T-cell (primary cell): ENCODE measurements around the gene FABP3. TPM values are rescaled to one million over a fixed set of nuclear protein-coding genes. Genes with fewer than 3 reads are reported as not detected.
A peak's percentile ranks its signal among the peaks of the same experiment; 100 is the strongest.

Experiments
- ATAC-seq, 4 experiments: fragments of 200-7000 bp in 3 of 4; fragments of 150-1000 bp in 1 of 4; cut with Tn5 transposase; replicated peaks in 1 of 4; 1 replicate in 3 of 4; 2 replicates in 1 of 4; pipeline ENCODE4 v1.10.0; 2021; ENCODE audit warnings: moderate library complexity in 3 of 4, mild to moderate bottlenecking in 2 of 4, moderate number of reproducible peaks in 1 of 4
- CTCF ChIA-PET, 2 donors: fragments of 300-600 bp; sonication (Branson Sonifier 250); formaldehyde crosslinking; loops; one replicate each; lab custom pipeline; 2022; ENCODE audit warnings: antibody characterized with exemption in 2 of 2; lab: Charles Lee
- POLR2A ChIA-PET, 2 donors: fragments of 300-600 bp; sonication (Branson Sonifier 250); formaldehyde crosslinking; loops; one replicate each; lab custom pipeline; 2022; ENCODE audit warnings: antibody characterized with exemption in 2 of 2; lab: Charles Lee
- DNase-seq, 35 experiments: peaks; one replicate each; pipeline versions ENCODE4 v3.0.0 to v3.0.0-alpha.2; 2013 to 2023
- H3K27ac ChIP-seq: one replicate; pipeline ENCODE4 v1.5.1; 2013; ENCODE audit warnings: low read length
- H3K27me3 ChIP-seq, 2 experiments: replicated peaks in 1 of 2; 1 replicate in 1 of 2; 2 replicates in 1 of 2; pipeline versions ENCODE4 v1.6.1 to v1.7.0; 2013; ENCODE audit warnings: low read length in 1 of 2, mixed read lengths in 1 of 2; ENCODE audit not compliant: control insufficient read depth in 2 of 2, insufficient read depth in 2 of 2; ENCODE audit errors: extremely low read depth in 1 of 2
- H3K36me3 ChIP-seq, 2 donors: 1 replicate in 1 of 2; 2 replicates in 1 of 2; pipeline versions ENCODE4 v1.6.1 to v1.7.0; 2013; ENCODE audit warnings: low read length in 1 of 2; ENCODE audit not compliant: control insufficient read depth in 2 of 2, insufficient read depth in 1 of 2; ENCODE audit errors: extremely low read depth in 1 of 2
- H3K4me1 ChIP-seq, 2 experiments: 1 replicate in 1 of 2; 2 replicates in 1 of 2; pipeline versions ENCODE4 v1.6.1 to v1.7.0; 2013; ENCODE audit warnings: low read length in 2 of 2, mixed read lengths in 1 of 2; ENCODE audit not compliant: insufficient read depth in 2 of 2, control insufficient read depth in 1 of 2; ENCODE audit errors: extremely low read depth in 1 of 2
- H3K4me3 ChIP-seq, 2 donors: 1 replicate in 1 of 2; 2 replicates in 1 of 2; pipeline versions ENCODE4 v1.5.1 to v1.7.0; 2013; ENCODE audit warnings: mild to moderate bottlenecking in 2 of 2, low read length in 1 of 2, moderate library complexity in 1 of 2; ENCODE audit not compliant: control insufficient read depth in 1 of 2; ENCODE audit errors: extremely low read depth in 1 of 2
- H3K9me3 ChIP-seq: 2 replicates; pipeline ENCODE4 v1.7.0; 2013
- H3K27ac Mint-ChIP-seq, 2 donors: one replicate each; pipeline ENCODE4 v1.8.0; 2020 to 2021; ENCODE audit warnings: mild to moderate bottlenecking in 2 of 2, mixed read lengths in 2 of 2
- H3K27me3 Mint-ChIP-seq, 2 donors: one replicate each; pipeline ENCODE4 v1.8.0; 2021 to 2022; ENCODE audit warnings: mixed read lengths in 2 of 2
- H3K36me3 Mint-ChIP-seq: one replicate; pipeline ENCODE4 v1.8.0; 2021; ENCODE audit warnings: mixed read lengths
- H3K4me1 Mint-ChIP-seq, 3 donors: one replicate each; pipeline ENCODE4 v1.8.0; 2020 to 2022; ENCODE audit warnings: mixed read lengths in 3 of 3, mild to moderate bottlenecking in 1 of 3
- H3K4me3 Mint-ChIP-seq, 3 donors: one replicate each; pipeline ENCODE4 v1.8.0; 2020 to 2022; ENCODE audit warnings: mild to moderate bottlenecking in 3 of 3, mixed read lengths in 3 of 3, moderate library complexity in 3 of 3
- H3K9me3 Mint-ChIP-seq, 3 donors: one replicate each; pipeline ENCODE4 v1.8.0; 2020 to 2022; ENCODE audit warnings: mixed read lengths in 3 of 3
- whole genome bisulfite sequencing: methylation state at CpG from one replicate; pipeline ENCODE4 v1.1.5; 2013; ENCODE audit warnings: missing lambda C conversion rate; ENCODE audit not compliant: insufficient coverage; 5-methylcytosine and 5-hydroxymethylcytosine counted together
- total RNA-seq, 35 experiments: library from RNA in 6 of 35; stranded (reverse) in 6 of 35; fragments of 120-200 nt in 1 of 35; gene quantifications; one replicate each; pipeline versions ENCODE4 v1.2.1 to v1.2.4 and lab custom pipeline; 2013 to 2026

FABP3 gene
- total RNA-seq, 5 donors from 2014 or later (not counting 1 experiment from before 2014, with no cell fraction given) = 0.53 TPM; not detected in 4

- Histone ChIP-seq H3K4me1 (peaks cover 0 to 15% of the 10 kb centered on the region in 2 experiments), H3K9me3 (no peaks in the 10 kb centered on the region), H3K36me3 (no peaks in the 10 kb centered on the region), H3K27me3 (peaks cover 5 to 64% of the 10 kb centered on the region in 2 experiments), H3K4me3 (no peak overlapping the region), H3K27ac (no peak overlapping the region)
- 100% methylated on average over 3 of the region's 7 CpGs for WGBS
- Mint-ChIP-seq H3K4me3 (no peak overlapping the region), H3K27ac (no peak overlapping the region), H3K4me1 (peaks cover 10 to 12% (median 11%) of the 10 kb centered on the region in 3 donors), H3K36me3 (no peaks in the 10 kb centered on the region), H3K9me3 (no peaks in the 10 kb centered on the region), H3K27me3 (peaks cover 49 to 59% of the 10 kb centered on the region in 2 donors)
- no peak for ATAC-seq
- CTCF ChIA-PET = no interaction called here
- DNase-seq = no peak
- POLR2A ChIA-PET = no interaction called here
Observed at GRCh38 chr1:31416101-31416736, 43.3 kb upstream of the FABP3 start.

- Histone ChIP-seq H3K4me1 (peaks cover 0 to 15% of the 10 kb centered on the region in 2 experiments), H3K27me3 (peaks cover 6 to 69% of the 10 kb centered on the region in 2 experiments), H3K4me3 (no peak overlapping the region), H3K9me3 (no peaks in the 10 kb centered on the region), H3K36me3 (no peaks in the 10 kb centered on the region), H3K27ac (no peak overlapping the region)
- Mint-ChIP-seq H3K4me3 (no peak overlapping the region), H3K4me1 (peaks cover 10 to 12% (median 11%) of the 10 kb centered on the region in 3 donors), H3K36me3 (no peaks in the 10 kb centered on the region), H3K27ac (no peak overlapping the region), H3K27me3 (peaks cover 52 to 60% of the 10 kb centered on the region in 2 donors), H3K9me3 (no peaks in the 10 kb centered on the region)
- CTCF ChIA-PET = no interaction called here
- POLR2A ChIA-PET = no interaction called here
- DNase-seq (no peak), ATAC-seq (no peak)
- 90% methylated on average over 2 of the region's 2 CpGs for WGBS
Observed at GRCh38 chr1:31415658-31416057, 42.8 kb upstream of the FABP3 start.

GRCh38 chr1:31414980-31415370 is 42.1 kb upstream of the FABP3 start:
- Histone ChIP-seq H3K27ac (no peak overlapping the region), H3K9me3 (no peaks in the 10 kb centered on the region), H3K4me3 (no peak overlapping the region), H3K36me3 (no peaks in the 10 kb centered on the region), H3K27me3 (peaks cover 6 to 72% of the 10 kb centered on the region in 2 experiments), H3K4me1 (peaks cover 0 to 15% of the 10 kb centered on the region in 2 experiments)
- H3K4me1 Mint-ChIP-seq = peaks cover 10 to 12% (median 11%) of the 10 kb centered on the region in 3 donors
- H3K27me3 Mint-ChIP-seq = peaks cover 57 to 67% of the 10 kb centered on the region in 2 donors
- ChIA-PET CTCF (no interaction called here), POLR2A (no interaction called here)
- no peaks in the 10 kb centered on the region for H3K9me3 Mint-ChIP-seq
- WGBS = 100% methylated on average over 1 of the region's 4 CpGs
- no peak for ATAC-seq
- H3K27ac Mint-ChIP-seq = no peak overlapping the region
- H3K4me3 Mint-ChIP-seq = peak overlapping the region in 1 of 3 donors; percentile 21
- H3K36me3 Mint-ChIP-seq = no peaks in the 10 kb centered on the region
- DNase-seq = no peak

GRCh38 chr1:31413405-31414001 is 40.6 kb upstream of the FABP3 start:
- Histone ChIP-seq H3K27ac (no peak overlapping the region), H3K27me3 (peaks cover 6 to 78% of the 10 kb centered on the region in 2 experiments), H3K4me3 (peak overlapping the region; percentile 21 to 66), H3K9me3 (no peaks in the 10 kb centered on the region), H3K4me1 (peaks cover 0 to 15% of the 10 kb centered on the region in 2 experiments), H3K36me3 (no peaks in the 10 kb centered on the region)
- POLR2A ChIA-PET = no interaction called here
- H3K27ac Mint-ChIP-seq = no peak overlapping the region
- H3K9me3 Mint-ChIP-seq = no peaks in the 10 kb centered on the region
- CTCF ChIA-PET = no interaction called here
- 2% methylated on average over 54 of the region's 54 CpGs for WGBS
- peaks cover 10 to 12% (median 11%) of the 10 kb centered on the region in 3 donors for H3K4me1 Mint-ChIP-seq
- H3K36me3 Mint-ChIP-seq = no peaks in the 10 kb centered on the region
- peak overlapping the region; percentile 71 to 94 (median 89) for H3K4me3 Mint-ChIP-seq
- ATAC-seq = peak; percentile 46 to 61 (median 50)
- DNase-seq = peak in 13 of 35 experiments; percentile 1 to 29 (median 15)
- peaks cover 70 to 79% of the 10 kb centered on the region in 2 donors for H3K27me3 Mint-ChIP-seq

GRCh38 chr1:31412732-31413404 is 40.0 kb upstream of the FABP3 start, which contains the start of gene SERINC2:
Gene SERINC2, plus strand, starts transcription at chr1:31413213. Its CDS starts 53 bp downstream, at chr1:31413266.
- Mint-ChIP-seq H3K27me3 (peaks cover 73 to 80% of the 10 kb centered on the region in 2 donors), H3K9me3 (no peaks in the 10 kb centered on the region), H3K4me3 (peak within 1 kb of the TSS; percentile 71 to 94 (median 89)), H3K27ac (peak within 1 kb of the TSS in 1 of 2 donors; percentile 44), H3K36me3 (no peaks in the 10 kb centered on the region), H3K4me1 (peaks cover 10 to 12% (median 11%) of the 10 kb centered on the region in 3 donors)
- peak in 13 of 35 experiments; percentile 5 to 38 (median 15) for DNase-seq
- Histone ChIP-seq H3K4me3 (peak within 1 kb of the TSS; percentile 21 to 66), H3K27me3 (peaks cover 6 to 77% of the 10 kb centered on the region in 2 experiments), H3K9me3 (no peaks in the 10 kb centered on the region), H3K36me3 (no peaks in the 10 kb centered on the region), H3K27ac (no peak within 1 kb of the TSS), H3K4me1 (peaks cover 0 to 15% of the 10 kb centered on the region in 2 experiments)
- peak; percentile 70 to 89 (median 80) for ATAC-seq
- 3% methylated on average over 57 of the region's 63 CpGs for WGBS
- ChIA-PET POLR2A (no interaction called here), CTCF (no interaction called here)

- CTCF ChIA-PET = interaction anchor here in 1 of 2 donors (0.5 kb wide), 1 partner anchor 510 kb away, joined by 3 read pairs; no protein-coding TSS in a partner anchor
Observed at GRCh38 chr1:31412205-31412604, 39.3 kb upstream of the FABP3 start.

More at GRCh38 chr1:31412205-31412604, 39.3 kb upstream of the FABP3 start:
- no peak overlapping the region for H3K27ac ChIP-seq
- H3K27me3 Mint-ChIP-seq = peaks cover 71 to 75% of the 10 kb centered on the region in 2 donors
- H3K27me3 ChIP-seq = peaks cover 6 to 77% of the 10 kb centered on the region in 2 experiments
- H3K4me3 ChIP-seq = no peak overlapping the region
- peak overlapping the region; percentile 57 to 94 (median 68) for H3K4me3 Mint-ChIP-seq
- H3K9me3 Mint-ChIP-seq = no peaks in the 10 kb centered on the region
- no peaks in the 10 kb centered on the region for H3K36me3 Mint-ChIP-seq
- peaks cover 10 to 12% (median 11%) of the 10 kb centered on the region in 3 donors for H3K4me1 Mint-ChIP-seq
- no peaks in the 10 kb centered on the region for H3K9me3 ChIP-seq
- POLR2A ChIA-PET = no interaction called here
- no peak for DNase-seq
- no peak for ATAC-seq
- no CpG with 5 or more reads among the region's 2 CpGs for WGBS
- peak overlapping the region in 1 of 2 donors; percentile 44 for H3K27ac Mint-ChIP-seq
- peaks cover 0 to 15% of the 10 kb centered on the region in 2 experiments for H3K4me1 ChIP-seq
- no peaks in the 10 kb centered on the region for H3K36me3 ChIP-seq
